Measurements from ENCODE around the gene CACNA1G. TPM values are rescaled to one million over a fixed set of nuclear protein-coding genes. Genes with fewer than 3 reads are reported as not detected.

The CACNA1G gene
- total RNA-seq, 1 donor from 2014 or later: not detected

GRCh38 chr17:50620858-50621257, 60.3 kb downstream of the CACNA1G start:
- peak; percentile 25 for TF ChIP-seq CTCF (IDR thresholded peaks at IDR 0.05; ENCODE audit: insufficient read depth, low read length, poor library complexity, severe bottlenecking)
- no peaks in the 10 kb centered on the region for H3K36me3 ChIP-seq (ENCODE audit: control insufficient read depth, insufficient read depth, low read length)
- H3K27me3 ChIP-seq (ENCODE audit: control insufficient read depth, insufficient read depth, low read length): no peaks in the 10 kb centered on the region
- DNase-seq (ENCODE audit: low read depth): no peak
- no peak overlapping the region for H3K4me3 ChIP-seq (ENCODE audit: low read depth, low read length)

- H3K27me3 ChIP-seq (ENCODE audit: control insufficient read depth, insufficient read depth, low read length): no peaks in the 10 kb centered on the region
- no peaks in the 10 kb centered on the region for H3K36me3 ChIP-seq (ENCODE audit: control insufficient read depth, insufficient read depth, low read length)
- no peak overlapping the region for H3K4me3 ChIP-seq (ENCODE audit: low read depth, low read length)
- TF ChIP-seq CTCF (IDR thresholded peaks at IDR 0.05; ENCODE audit: insufficient read depth, low read length, poor library complexity, severe bottlenecking): no peak
- DNase-seq (ENCODE audit: low read depth): no peak
These were observed 61.1 kb downstream of the CACNA1G start for GRCh38 chr17:50621574-50622031.

- no peak for DNase-seq (ENCODE audit: low read depth)
- Histone ChIP-seq H3K27me3 (ENCODE audit: control insufficient read depth, insufficient read depth, low read length) (no peaks in the 10 kb centered on the region), H3K36me3 (ENCODE audit: control insufficient read depth, insufficient read depth, low read length) (no peaks in the 10 kb centered on the region), H3K4me3 (ENCODE audit: low read depth, low read length) (no peak overlapping the region)
- TF ChIP-seq CTCF (IDR thresholded peaks at IDR 0.05; ENCODE audit: insufficient read depth, low read length, poor library complexity, severe bottlenecking): no peak
These were observed 63.9 kb downstream of the CACNA1G start for GRCh38 chr17:50624321-50624934.

GRCh38 chr17:50625032-50625871, 64.7 kb downstream of the CACNA1G start:
- no peak for DNase-seq (ENCODE audit: low read depth)
- no peaks in the 10 kb centered on the region for H3K27me3 ChIP-seq (ENCODE audit: control insufficient read depth, insufficient read depth, low read length)
- H3K36me3 ChIP-seq (ENCODE audit: control insufficient read depth, insufficient read depth, low read length): no peaks in the 10 kb centered on the region
- no peak for TF ChIP-seq CTCF (IDR thresholded peaks at IDR 0.05; ENCODE audit: insufficient read depth, low read length, poor library complexity, severe bottlenecking)
- H3K4me3 ChIP-seq (ENCODE audit: low read depth, low read length): no peak overlapping the region

GRCh38 chr17:50626037-50626574, 65.6 kb downstream of the CACNA1G start:
- peak; percentile 85 for TF ChIP-seq CTCF (IDR thresholded peaks at IDR 0.05; ENCODE audit: insufficient read depth, low read length, poor library complexity, severe bottlenecking)
- H3K36me3 ChIP-seq (ENCODE audit: control insufficient read depth, insufficient read depth, low read length): no peaks in the 10 kb centered on the region
- no peaks in the 10 kb centered on the region for H3K27me3 ChIP-seq (ENCODE audit: control insufficient read depth, insufficient read depth, low read length)
- no peak overlapping the region for H3K4me3 ChIP-seq (ENCODE audit: low read depth, low read length)
- DNase-seq (ENCODE audit: low read depth): no peak
